HCT116 (cell line): ENCODE measurements around the gene RYR2. TPM values are rescaled to one million over a fixed set of nuclear protein-coding genes. Genes with fewer than 3 reads are reported as not detected.

Experiments used
- ATAC-seq: fragments of 200-7000 bp; cut with Tn5 transposase; 2 replicates; pipeline ENCODE4 v1.9.1; 2020; ENCODE audit warnings: mild to moderate bottlenecking, moderate library complexity
- BruUV-seq: library from RNA; stranded (reverse); fragments of 400-500 nt; replicated peaks from 2 replicates; lab custom pipeline; 2021; lab: Mats Ljungman, UMichigan
- CTCF ChIA-PET: fragments of 300-600 bp; sonication (Branson Sonifier 250); formaldehyde crosslinking; loops from one replicate; lab custom pipeline; 2021; ENCODE audit warnings: antibody characterized with exemption; lab: Charles Lee
- POLR2A ChIA-PET: fragments of 300-600, 350-600 bp; sonication (Branson Sonifier 250); formaldehyde crosslinking; loops from one replicate; lab custom pipeline; 2021; ENCODE audit warnings: antibody characterized with exemption; lab: Charles Lee
- RAD21 ChIA-PET, 2 experiments: fragments of 300-600 bp; sonication (Branson Sonifier 250); formaldehyde crosslinking; loops; one replicate each; lab custom pipeline; 2023; ENCODE audit warnings: low total read pairs in 2 of 2; ENCODE audit not compliant: uncharacterized antibody in 2 of 2, unreplicated experiment in 2 of 2, low non-redundant PET in 1 of 2; lab: Charles Lee
- DNase-seq: peaks from one replicate; pipeline ENCODE4 v3.0.0-alpha.2; 2010; ENCODE audit warnings: low read depth, low spot score
- H2AFZ ChIP-seq: fragments of 200-600 bp; shearing (Covaris generic), sonication (generic); 2 replicates; pipeline ENCODE4 v1.6.1; 2017; ENCODE audit warnings: low read depth, mixed run types, mixed read lengths, antibody characterized with exemption, low read length; ENCODE audit not compliant: poor library complexity, severe bottlenecking
- H3K27ac ChIP-seq: 2 replicates; pipeline ENCODE4 v1.5.1; 2012; ENCODE audit warnings: low read depth, low read length
- H3K27me3 ChIP-seq: fragments of 200-600 bp; sonication (generic); 2 replicates; pipeline ENCODE4 v1.6.1; 2016; ENCODE audit warnings: mixed run types, low read length, mixed read lengths; ENCODE audit not compliant: insufficient read depth
- H3K36me3 ChIP-seq, 2 experiments: fragments of 200-500 bp in 1 of 2; fragments of 200-600 bp in 1 of 2; sonication (Bioruptor generic) in 1 of 2; sonication (generic) in 1 of 2; 2 replicates each; pipeline versions ENCODE4 v1.5.1 to v1.6.1; 2014 to 2016; ENCODE audit warnings: low read length in 2 of 2, inconsistent platforms in 1 of 2, mixed read lengths in 1 of 2, mixed run types in 1 of 2; ENCODE audit not compliant: insufficient read depth in 2 of 2, control insufficient read depth in 1 of 2
- H3K4me1 ChIP-seq, 2 experiments: fragments of 200-600 bp in 1 of 2; sonication (generic) in 1 of 2; 2 replicates each; pipeline versions ENCODE4 v1.5.1 to v1.6.1; 2012 to 2017; ENCODE audit warnings: low read length in 2 of 2, inconsistent platforms in 1 of 2, mild to moderate bottlenecking in 1 of 2, mixed read lengths in 1 of 2, mixed run types in 1 of 2, moderate library complexity in 1 of 2; ENCODE audit not compliant: insufficient read depth in 2 of 2, control insufficient read depth in 1 of 2
- H3K4me2 ChIP-seq: fragments of 200-600 bp; sonication (generic); 2 replicates; pipeline ENCODE4 v1.6.1; 2017; ENCODE audit warnings: mixed run types, low read length, mixed read lengths
- H3K4me3 ChIP-seq, 2 experiments: fragments of 200-600 bp in 1 of 2; sonication (generic) in 1 of 2; replicated peaks in 1 of 2; 2 replicates each; pipeline ENCODE4 v1.5.1; 2011 to 2016; ENCODE audit warnings: low read length in 2 of 2, control low read depth in 1 of 2, low read depth in 1 of 2, mild to moderate bottlenecking in 1 of 2, mixed read lengths in 1 of 2, mixed run types in 1 of 2
- H3K79me2 ChIP-seq: fragments of 200-600 bp; sonication (generic); 2 replicates; pipeline ENCODE4 v1.6.1; 2017; ENCODE audit warnings: mild to moderate bottlenecking, mixed run types, low read length, moderate library complexity, mixed read lengths; ENCODE audit not compliant: insufficient read depth
- H3K9ac ChIP-seq: fragments of 200-600 bp; sonication (generic); 2 replicates; pipeline ENCODE4 v1.6.1; 2016; ENCODE audit warnings: low read length, mixed read lengths
- H3K9me2 ChIP-seq: fragments of 200-600 bp; sonication (generic), shearing (Covaris generic); 2 replicates; pipeline ENCODE4 v1.6.1; 2017; ENCODE audit warnings: mixed run types, mild to moderate bottlenecking, moderate library complexity; ENCODE audit not compliant: insufficient read depth
- H3K9me3 ChIP-seq, 2 experiments: fragments of 200-500 bp in 1 of 2; fragments of 200-600 bp in 1 of 2; sonication (Bioruptor generic) in 1 of 2; sonication (generic) in 1 of 2; 2 replicates each; pipeline ENCODE4 v1.6.1; 2014 to 2017; ENCODE audit warnings: low read length in 2 of 2, mixed read lengths in 2 of 2, inconsistent platforms in 1 of 2, low read depth in 1 of 2, mild to moderate bottlenecking in 1 of 2, mixed run types in 1 of 2, moderate library complexity in 1 of 2; ENCODE audit not compliant: control insufficient read depth in 1 of 2, insufficient read depth in 1 of 2
- H4K20me1 ChIP-seq: fragments of 200-600 bp; sonication (generic), shearing (Covaris generic); 2 replicates; pipeline ENCODE4 v1.6.1; 2017; ENCODE audit warnings: mixed run types, mild to moderate bottlenecking, moderate library complexity; ENCODE audit not compliant: insufficient read depth
- ATF3 ChIP-seq: IDR thresholded peaks from 2 replicates; pipeline ENCODE4 v1.6.1; 2012
- CBX3 ChIP-seq: IDR thresholded peaks from 2 replicates; pipeline ENCODE4 v1.6.1; 2012; ENCODE audit warnings: low read depth
- EGR1 ChIP-seq: IDR thresholded peaks from 2 replicates; pipeline ENCODE4 v1.6.1; 2012; ENCODE audit warnings: low read depth
- ELF1 ChIP-seq: IDR thresholded peaks from 2 replicates; pipeline ENCODE4 v1.6.1; 2012; ENCODE audit warnings: low read depth, borderline replicate concordance
- EZH2 ChIP-seq: fragments of 200-600 bp; sonication (generic); IDR thresholded peaks from 2 replicates; pipeline ENCODE4 v1.6.1; 2017; ENCODE audit warnings: antibody characterized with exemption, mixed run types
- EZH2phosphoT487 ChIP-seq: fragments of 200-600 bp; IDR thresholded peaks from 2 replicates; pipeline ENCODE4 v1.6.1; 2018; ENCODE audit warnings: antibody characterized with exemption, borderline replicate concordance
- FOSL1 ChIP-seq: IDR thresholded peaks from 2 replicates; pipeline ENCODE4 v1.6.1; 2012; ENCODE audit warnings: low read depth
- JUND ChIP-seq: IDR thresholded peaks from 2 replicates; pipeline ENCODE4 v1.6.1; 2012
- MAX ChIP-seq: IDR thresholded peaks from 2 replicates; pipeline ENCODE4 v1.6.1; 2012
- POLR2A ChIP-seq: IDR thresholded peaks from 2 replicates; pipeline ENCODE4 v1.7.0; 2011; ENCODE audit warnings: borderline replicate concordance; ENCODE audit not compliant: insufficient read depth, insufficient read length; ENCODE audit errors: extremely low read depth
- POLR2AphosphoS5 ChIP-seq: IDR thresholded peaks from 2 replicates; pipeline ENCODE4 v1.6.1; 2011; ENCODE audit warnings: mild to moderate bottlenecking, low read depth, low read length, moderate library complexity
- SIN3A ChIP-seq: IDR thresholded peaks from 2 replicates; pipeline ENCODE4 v1.6.1; 2012; ENCODE audit warnings: low read depth
- SP1 ChIP-seq: IDR thresholded peaks from 2 replicates; pipeline ENCODE4 v1.6.1; 2012; ENCODE audit warnings: low read depth
- TCF7L2 ChIP-seq: IDR thresholded peaks from 2 replicates; pipeline ENCODE4 v1.7.0; 2011; ENCODE audit warnings: borderline replicate concordance, inconsistent platforms; ENCODE audit not compliant: insufficient read depth, insufficient read length; ENCODE audit errors: extremely low read depth
- YY1 ChIP-seq: IDR thresholded peaks from 2 replicates; pipeline ENCODE4 v1.6.1; 2011; ENCODE audit warnings: low read length, low read depth, moderate library complexity, mild to moderate bottlenecking; ENCODE audit not compliant: insufficient replicate concordance; ENCODE audit errors: extremely low read depth
- ZFX ChIP-seq: fragments of 450-650 bp; IDR thresholded peaks from 2 replicates; pipeline ENCODE4 v1.6.1; 2017
- ZNF274 ChIP-seq: fragments of 200-500 bp; sonication (Bioruptor generic); IDR thresholded peaks from 2 replicates; pipeline ENCODE4 v1.6.1; 2014; ENCODE audit warnings: mild to moderate bottlenecking, low read depth, low read length, inconsistent platforms
- intact Hi-C: fragments of 100-400 bp; cut with micrococcal nuclease; formaldehyde crosslinking; loops from 2 replicates; pipeline ENCODE4 v1.10.0; 2022
- total RNA-seq: library from RNA; stranded (reverse); gene quantifications from one replicate; pipeline ENCODE4 v1.2.1, GENCODE V29; 2021; ENCODE audit not compliant: unreplicated experiment
- TF ChIP-seq, protein P1 (sequence below): IDR thresholded peaks from 2 replicates; pipeline ENCODE4 v1.6.1; 2012; ENCODE audit warnings: low read depth
- TF ChIP-seq, protein P2 (sequence below), 3 experiments: fragments of 200-600 bp in 1 of 3; sonication (generic) in 1 of 3; IDR thresholded peaks in 2 of 3; conservative IDR thresholded peaks in 1 of 3; 2 replicates each; pipeline ENCODE4 v1.5.1; 2012 to 2017; ENCODE audit warnings: low read depth in 2 of 3, low read length in 2 of 3, antibody characterized with exemption in 1 of 3, borderline replicate concordance in 1 of 3, control low read depth in 1 of 3, mild to moderate bottlenecking in 1 of 3, mixed read lengths in 1 of 3, mixed run types in 1 of 3, moderate library complexity in 1 of 3; ENCODE audit not compliant: insufficient read depth in 1 of 3
- TF ChIP-seq, protein P3 (sequence below): IDR thresholded peaks from 2 replicates; pipeline ENCODE4 v1.6.1; 2011; ENCODE audit warnings: mild to moderate bottlenecking, low read length, moderate library complexity; ENCODE audit not compliant: insufficient replicate concordance; ENCODE audit errors: extremely low read depth

RYR2 gene
- total RNA-seq, 1 experiment from 2014 or later, result 0.02 TPM

GRCh38 chr1:237591353-237591752 lies 549.4 kb downstream of the RYR2 start:
- TF ChIP-seq EGR1 (no peak), ZFX (no peak), ELF1 (no peak), EZH2 (no peak), POLR2A (no peak), SIN3A (no peak), EZH2phosphoT487 (no peak), FOSL1 (no peak), SP1 (no peak), JUND (no peak), MAX (no peak), ZNF274 (no peak), CBX3 (no peak), POLR2AphosphoS5 (no peak), TCF7L2 (no peak), YY1 (no peak), ATF3 (no peak)
- TF ChIP-seq, protein P1, sequence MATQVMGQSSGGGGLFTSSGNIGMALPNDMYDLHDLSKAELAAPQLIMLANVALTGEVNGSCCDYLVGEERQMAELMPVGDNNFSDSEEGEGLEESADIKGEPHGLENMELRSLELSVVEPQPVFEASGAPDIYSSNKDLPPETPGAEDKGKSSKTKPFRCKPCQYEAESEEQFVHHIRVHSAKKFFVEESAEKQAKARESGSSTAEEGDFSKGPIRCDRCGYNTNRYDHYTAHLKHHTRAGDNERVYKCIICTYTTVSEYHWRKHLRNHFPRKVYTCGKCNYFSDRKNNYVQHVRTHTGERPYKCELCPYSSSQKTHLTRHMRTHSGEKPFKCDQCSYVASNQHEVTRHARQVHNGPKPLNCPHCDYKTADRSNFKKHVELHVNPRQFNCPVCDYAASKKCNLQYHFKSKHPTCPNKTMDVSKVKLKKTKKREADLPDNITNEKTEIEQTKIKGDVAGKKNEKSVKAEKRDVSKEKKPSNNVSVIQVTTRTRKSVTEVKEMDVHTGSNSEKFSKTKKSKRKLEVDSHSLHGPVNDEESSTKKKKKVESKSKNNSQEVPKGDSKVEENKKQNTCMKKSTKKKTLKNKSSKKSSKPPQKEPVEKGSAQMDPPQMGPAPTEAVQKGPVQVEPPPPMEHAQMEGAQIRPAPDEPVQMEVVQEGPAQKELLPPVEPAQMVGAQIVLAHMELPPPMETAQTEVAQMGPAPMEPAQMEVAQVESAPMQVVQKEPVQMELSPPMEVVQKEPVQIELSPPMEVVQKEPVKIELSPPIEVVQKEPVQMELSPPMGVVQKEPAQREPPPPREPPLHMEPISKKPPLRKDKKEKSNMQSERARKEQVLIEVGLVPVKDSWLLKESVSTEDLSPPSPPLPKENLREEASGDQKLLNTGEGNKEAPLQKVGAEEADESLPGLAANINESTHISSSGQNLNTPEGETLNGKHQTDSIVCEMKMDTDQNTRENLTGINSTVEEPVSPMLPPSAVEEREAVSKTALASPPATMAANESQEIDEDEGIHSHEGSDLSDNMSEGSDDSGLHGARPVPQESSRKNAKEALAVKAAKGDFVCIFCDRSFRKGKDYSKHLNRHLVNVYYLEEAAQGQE, result no peak
- TF ChIP-seq, protein P2, sequence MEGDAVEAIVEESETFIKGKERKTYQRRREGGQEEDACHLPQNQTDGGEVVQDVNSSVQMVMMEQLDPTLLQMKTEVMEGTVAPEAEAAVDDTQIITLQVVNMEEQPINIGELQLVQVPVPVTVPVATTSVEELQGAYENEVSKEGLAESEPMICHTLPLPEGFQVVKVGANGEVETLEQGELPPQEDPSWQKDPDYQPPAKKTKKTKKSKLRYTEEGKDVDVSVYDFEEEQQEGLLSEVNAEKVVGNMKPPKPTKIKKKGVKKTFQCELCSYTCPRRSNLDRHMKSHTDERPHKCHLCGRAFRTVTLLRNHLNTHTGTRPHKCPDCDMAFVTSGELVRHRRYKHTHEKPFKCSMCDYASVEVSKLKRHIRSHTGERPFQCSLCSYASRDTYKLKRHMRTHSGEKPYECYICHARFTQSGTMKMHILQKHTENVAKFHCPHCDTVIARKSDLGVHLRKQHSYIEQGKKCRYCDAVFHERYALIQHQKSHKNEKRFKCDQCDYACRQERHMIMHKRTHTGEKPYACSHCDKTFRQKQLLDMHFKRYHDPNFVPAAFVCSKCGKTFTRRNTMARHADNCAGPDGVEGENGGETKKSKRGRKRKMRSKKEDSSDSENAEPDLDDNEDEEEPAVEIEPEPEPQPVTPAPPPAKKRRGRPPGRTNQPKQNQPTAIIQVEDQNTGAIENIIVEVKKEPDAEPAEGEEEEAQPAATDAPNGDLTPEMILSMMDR (IDR thresholded peaks at IDR 0.05 in 2 of 3, conservative IDR thresholded peaks at IDR 0.05 in 1 of 3; ENCODE audit: borderline replicate concordance in 1 of 3, insufficient read depth in 1 of 3, low read depth in 2 of 3, low read length in 2 of 3), result no peak
- TF ChIP-seq, protein P3, sequence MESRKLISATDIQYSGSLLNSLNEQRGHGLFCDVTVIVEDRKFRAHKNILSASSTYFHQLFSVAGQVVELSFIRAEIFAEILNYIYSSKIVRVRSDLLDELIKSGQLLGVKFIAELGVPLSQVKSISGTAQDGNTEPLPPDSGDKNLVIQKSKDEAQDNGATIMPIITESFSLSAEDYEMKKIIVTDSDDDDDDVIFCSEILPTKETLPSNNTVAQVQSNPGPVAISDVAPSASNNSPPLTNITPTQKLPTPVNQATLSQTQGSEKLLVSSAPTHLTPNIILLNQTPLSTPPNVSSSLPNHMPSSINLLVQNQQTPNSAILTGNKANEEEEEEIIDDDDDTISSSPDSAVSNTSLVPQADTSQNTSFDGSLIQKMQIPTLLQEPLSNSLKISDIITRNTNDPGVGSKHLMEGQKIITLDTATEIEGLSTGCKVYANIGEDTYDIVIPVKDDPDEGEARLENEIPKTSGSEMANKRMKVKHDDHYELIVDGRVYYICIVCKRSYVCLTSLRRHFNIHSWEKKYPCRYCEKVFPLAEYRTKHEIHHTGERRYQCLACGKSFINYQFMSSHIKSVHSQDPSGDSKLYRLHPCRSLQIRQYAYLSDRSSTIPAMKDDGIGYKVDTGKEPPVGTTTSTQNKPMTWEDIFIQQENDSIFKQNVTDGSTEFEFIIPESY, result no peak
- TF ChIP-seq, all 23 proteins: peak for 0
- H3K27ac ChIP-seq, result no peak overlapping the region
- no peak overlapping the region for H2AFZ ChIP-seq
- no peak overlapping the region for H3K9ac ChIP-seq
- H3K4me1 ChIP-seq, result no peaks in the 10 kb centered on the region
- no peak for ATAC-seq
- no TSS peak for BruUV-seq
- ChIA-PET RAD21 (no interaction called here), CTCF (no interaction called here), POLR2A (no interaction called here)
- no peaks in the 10 kb centered on the region for H3K79me2 ChIP-seq
- no peak overlapping the region for H3K4me3 ChIP-seq
- intact Hi-C loops, result no loop called here
- no peak for DNase-seq
- no peaks in the 10 kb centered on the region for H3K27me3 ChIP-seq
- H3K4me2 ChIP-seq, result no peak overlapping the region
- H3K36me3 ChIP-seq, result no peaks in the 10 kb centered on the region
- no peaks in the 10 kb centered on the region for H4K20me1 ChIP-seq
- no peaks in the 10 kb centered on the region for H3K9me2 ChIP-seq
- peaks cover 0 to 8% of the 10 kb centered on the region in 2 experiments; a peak in 2 of 4 replicates for H3K9me3 ChIP-seq
